ENCODE data around the gene PGAP3. TPM values are rescaled to one million over a fixed set of nuclear protein-coding genes. Genes with fewer than 3 reads are reported as not detected.

Gene PGAP3
- total RNA-seq, 1 experiment from 2014 or later: 21.8 TPM

GRCh38 chr17:39677072-39677471, 10.8 kb downstream of the PGAP3 start:
- CTCF ChIA-PET: no interaction called here

GRCh38 chr17:39676198-39676819, 11.5 kb downstream of the PGAP3 start:
- DNase-seq (ENCODE audit: low read depth, low spot score): no peak
- Histone ChIP-seq H3K4me3 (ENCODE audit: low read depth in 2 of 2, low read length in 2 of 2) (no peak overlapping the region), H3K9me3 (ENCODE audit: control insufficient read depth, insufficient read depth, low read depth, low read length) (no peaks in the 10 kb centered on the region), H3K36me3 (ENCODE audit: control insufficient read depth, insufficient read depth, low read length) (no peaks in the 10 kb centered on the region), H3K27ac (ENCODE audit: low read length) (no peak overlapping the region), H3K27me3 (ENCODE audit: control insufficient read depth, insufficient read depth, low read length) (no peaks in the 10 kb centered on the region), H3K4me1 (ENCODE audit: control insufficient read depth, insufficient read depth, low read length) (peaks cover 5% of the 10 kb centered on the region; the same call in 1 of the 2 replicates)
- ChIA-PET POLR2A (no interaction called here), CTCF (no interaction called here)
- BruUV-seq (replicated peaks): no TSS peak
- in situ Hi-C loops (cut with HindIII; ENCODE audit: low pct_unique_long_range_greater_than_20kb, low sequenced_read_pairs) (no loop called here), intact Hi-C loops (cut with micrococcal nuclease; ENCODE audit: unreplicated experiment) (no loop called here)
- peak; percentile 15 for ATAC-seq
- TF ChIP-seq, protein P1, sequence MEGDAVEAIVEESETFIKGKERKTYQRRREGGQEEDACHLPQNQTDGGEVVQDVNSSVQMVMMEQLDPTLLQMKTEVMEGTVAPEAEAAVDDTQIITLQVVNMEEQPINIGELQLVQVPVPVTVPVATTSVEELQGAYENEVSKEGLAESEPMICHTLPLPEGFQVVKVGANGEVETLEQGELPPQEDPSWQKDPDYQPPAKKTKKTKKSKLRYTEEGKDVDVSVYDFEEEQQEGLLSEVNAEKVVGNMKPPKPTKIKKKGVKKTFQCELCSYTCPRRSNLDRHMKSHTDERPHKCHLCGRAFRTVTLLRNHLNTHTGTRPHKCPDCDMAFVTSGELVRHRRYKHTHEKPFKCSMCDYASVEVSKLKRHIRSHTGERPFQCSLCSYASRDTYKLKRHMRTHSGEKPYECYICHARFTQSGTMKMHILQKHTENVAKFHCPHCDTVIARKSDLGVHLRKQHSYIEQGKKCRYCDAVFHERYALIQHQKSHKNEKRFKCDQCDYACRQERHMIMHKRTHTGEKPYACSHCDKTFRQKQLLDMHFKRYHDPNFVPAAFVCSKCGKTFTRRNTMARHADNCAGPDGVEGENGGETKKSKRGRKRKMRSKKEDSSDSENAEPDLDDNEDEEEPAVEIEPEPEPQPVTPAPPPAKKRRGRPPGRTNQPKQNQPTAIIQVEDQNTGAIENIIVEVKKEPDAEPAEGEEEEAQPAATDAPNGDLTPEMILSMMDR (IDR thresholded peaks at IDR 0.05): no peak
- no peak for TF ChIP-seq POLR2AphosphoS5 (IDR thresholded peaks at IDR 0.05; ENCODE audit: low read depth, low read length)
- no peak for TF ChIP-seq TCF7L2 (IDR thresholded peaks at IDR 0.05; ENCODE audit: low read depth, low read length)
- TF ChIP-seq REST (IDR thresholded peaks at IDR 0.05; ENCODE audit: insufficient read depth in 1 of 2, low read depth in 2 of 2, low read length in 1 of 2): no peak
- TF ChIP-seq SIN3A (IDR thresholded peaks at IDR 0.05; ENCODE audit: borderline replicate concordance, insufficient read depth, low read depth, low read length): no peak

More at GRCh38 chr17:39677072-39677471, 10.8 kb downstream of the PGAP3 start:
- in situ Hi-C loops (cut with HindIII; ENCODE audit: low pct_unique_long_range_greater_than_20kb, low sequenced_read_pairs) (no loop called here), intact Hi-C loops (cut with micrococcal nuclease; ENCODE audit: unreplicated experiment) (no loop called here)
- POLR2A ChIA-PET: no interaction called here
- Histone ChIP-seq H3K9me3 (ENCODE audit: control insufficient read depth, insufficient read depth, low read depth, low read length) (no peaks in the 10 kb centered on the region), H3K36me3 (ENCODE audit: control insufficient read depth, insufficient read depth, low read length) (no peaks in the 10 kb centered on the region), H3K4me3 (ENCODE audit: low read depth in 2 of 2, low read length in 2 of 2) (no peak overlapping the region), H3K4me1 (ENCODE audit: control insufficient read depth, insufficient read depth, low read length) (peaks cover 5% of the 10 kb centered on the region; the same call in 1 of the 2 replicates), H3K27ac (ENCODE audit: low read length) (no peak overlapping the region), H3K27me3 (ENCODE audit: control insufficient read depth, insufficient read depth, low read length) (no peaks in the 10 kb centered on the region)
- TF ChIP-seq, protein P1 (IDR thresholded peaks at IDR 0.05): no peak
- no TSS peak for BruUV-seq (replicated peaks)
- DNase-seq (ENCODE audit: low read depth, low spot score) (no peak), ATAC-seq (no peak)
